ENCODE measurements around the gene ZNF688.
"Not testable (repeated sequence)": the region's sequence is repeated elsewhere in the genome, so short reads cannot be mapped to it uniquely, and the experiment has no call there.

Gene ZNF688

DNA sequence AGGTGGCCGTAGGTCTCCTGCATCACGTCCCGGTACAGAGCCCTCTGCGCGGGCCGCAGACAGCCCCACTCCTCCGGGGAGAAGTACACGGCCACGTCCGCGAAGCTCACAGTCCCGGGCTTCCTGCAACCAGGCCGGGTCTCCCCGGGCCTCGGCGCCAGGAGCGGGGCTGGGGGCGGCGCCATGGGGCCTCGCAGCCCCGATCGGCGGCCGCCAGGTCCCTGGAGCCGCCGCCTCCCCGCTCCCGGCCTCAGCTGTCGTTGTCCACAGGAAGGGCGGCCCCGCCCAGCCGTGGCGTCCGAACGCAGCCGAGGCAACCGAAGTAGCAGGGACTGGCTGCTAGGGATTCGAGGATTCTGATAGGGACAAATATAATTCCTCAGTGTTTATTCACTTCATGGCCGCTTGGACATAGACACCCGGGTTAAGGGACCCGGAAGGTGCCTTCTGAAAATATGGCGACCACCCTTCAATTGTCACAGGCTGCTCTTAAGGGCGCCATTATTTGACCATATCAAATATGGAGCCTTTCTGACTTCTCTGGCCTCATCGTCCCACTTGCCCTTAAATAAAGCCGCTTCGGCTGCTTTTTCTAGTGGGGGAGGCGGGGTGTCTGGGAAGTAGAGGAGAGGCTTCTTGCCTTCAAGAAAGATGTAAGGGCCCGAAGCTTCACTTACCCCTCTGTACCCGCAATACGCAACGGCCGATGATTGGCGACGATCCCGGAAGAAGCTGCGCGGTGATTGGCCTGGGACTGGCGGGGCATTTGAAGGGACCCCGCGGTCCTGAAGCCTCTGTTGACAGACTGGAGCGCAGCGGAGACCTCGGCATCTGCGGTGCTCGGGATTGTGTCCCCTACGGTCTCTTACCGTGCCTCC, at the start of gene ZNF688:
Gene ZNF688, minus strand, starts transcription at position 270 of the 878 bp plus-strand sequence. Its CDS starts 85 bp downstream, at position 185.
- DNase-seq (ENCODE audit: low spot score), result peak; percentile 95

DNA sequence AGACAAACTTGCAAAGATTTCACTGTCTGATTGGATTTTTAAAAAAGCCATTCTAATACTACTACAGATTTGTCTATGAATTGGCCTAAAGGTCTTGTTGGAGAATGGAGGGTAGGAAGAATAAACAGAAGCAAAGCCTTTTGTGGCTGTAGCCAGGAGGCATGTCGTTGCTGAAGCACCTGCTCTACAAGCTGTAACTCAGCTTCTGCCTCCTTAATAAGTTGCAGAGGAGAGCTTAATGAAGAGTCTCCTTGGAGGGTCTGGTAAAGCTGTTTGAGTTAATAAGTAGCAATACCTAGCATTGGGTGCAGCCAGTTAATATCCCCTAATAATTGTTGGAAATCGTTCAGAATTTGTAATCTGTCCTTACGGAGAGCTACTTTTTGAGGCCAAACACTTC, 48.7 kb upstream of the ZNF688 start:
- DNase-seq (ENCODE audit: low spot score), result no peak

DNA sequence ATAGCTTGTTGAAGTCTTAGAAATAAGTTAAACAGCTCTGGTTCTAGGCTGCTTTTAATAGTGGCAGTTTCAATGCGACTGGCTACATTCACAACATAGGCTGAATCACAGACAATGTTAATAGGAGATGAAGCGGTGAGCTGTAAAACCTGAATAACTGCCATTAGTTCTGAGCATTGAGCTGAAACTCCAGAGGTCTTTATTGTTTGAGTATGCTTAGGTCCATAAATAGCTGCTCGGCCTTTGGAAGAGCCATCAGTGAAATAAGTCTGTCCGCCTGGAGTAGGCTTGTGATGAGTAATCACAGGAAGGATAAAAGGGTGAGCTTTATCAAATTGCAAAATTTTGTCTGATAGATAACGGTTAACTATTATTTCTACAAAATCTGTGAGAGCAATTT, 48.1 kb upstream of the ZNF688 start:
- no peak for DNase-seq (ENCODE audit: low spot score)

DNA sequence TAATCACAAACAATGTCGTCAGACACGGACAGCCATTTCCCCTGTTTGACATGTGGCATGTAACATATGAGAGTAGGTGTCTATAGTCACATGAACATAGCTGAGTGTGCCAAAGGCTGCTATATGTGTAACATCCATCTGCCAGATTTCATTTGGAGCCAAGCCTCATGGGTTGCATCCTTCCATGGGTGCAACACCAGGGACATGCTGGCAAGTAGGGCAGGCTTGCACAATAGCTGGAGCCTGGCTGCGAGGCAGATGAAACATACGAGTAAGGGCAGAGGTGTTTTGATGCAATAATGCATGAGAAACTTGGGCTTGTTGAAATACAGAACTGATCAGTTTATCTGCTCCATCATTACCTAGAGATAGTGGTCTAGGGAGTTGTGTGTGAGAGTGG, 47.7 kb upstream of the ZNF688 start:
- DNase-seq (ENCODE audit: low spot score), result no peak

DNA sequence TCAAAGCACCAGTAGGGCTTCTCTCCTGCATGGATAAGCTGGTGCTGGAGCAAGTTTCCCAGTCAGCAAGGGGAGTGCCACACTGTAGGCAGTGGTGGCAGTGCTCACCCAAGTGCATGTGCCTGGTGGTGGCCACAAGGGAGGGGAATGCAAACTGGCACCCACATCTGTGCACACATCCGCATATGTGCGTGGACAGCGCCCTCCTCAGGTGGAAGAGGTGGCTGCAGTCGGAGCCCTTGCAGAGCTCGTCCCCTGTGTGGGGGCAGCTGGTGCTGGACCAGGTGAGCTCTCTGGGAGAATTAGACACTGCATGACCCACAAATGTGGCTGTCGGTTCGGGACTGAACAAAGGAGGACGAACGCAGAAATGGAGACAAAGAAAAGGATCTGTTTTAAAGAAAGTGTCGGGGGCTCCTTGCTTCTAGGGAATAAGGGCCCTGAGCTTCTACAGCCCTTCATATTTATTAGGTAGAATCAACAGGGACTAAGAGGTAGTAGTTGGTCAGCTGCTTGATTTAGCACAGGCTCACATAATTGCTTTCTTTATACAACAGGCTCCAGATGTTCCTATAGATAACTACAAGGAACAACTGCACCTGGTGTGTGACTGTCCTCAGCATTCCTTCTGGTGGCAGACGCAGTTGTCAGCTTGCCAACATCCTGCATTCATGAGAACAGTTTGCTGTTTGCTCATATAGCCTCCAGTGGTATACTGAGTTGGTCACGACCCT, 44.0 kb upstream of the ZNF688 start:
- DNase-seq (ENCODE audit: low spot score), result peak; percentile 80

DNA sequence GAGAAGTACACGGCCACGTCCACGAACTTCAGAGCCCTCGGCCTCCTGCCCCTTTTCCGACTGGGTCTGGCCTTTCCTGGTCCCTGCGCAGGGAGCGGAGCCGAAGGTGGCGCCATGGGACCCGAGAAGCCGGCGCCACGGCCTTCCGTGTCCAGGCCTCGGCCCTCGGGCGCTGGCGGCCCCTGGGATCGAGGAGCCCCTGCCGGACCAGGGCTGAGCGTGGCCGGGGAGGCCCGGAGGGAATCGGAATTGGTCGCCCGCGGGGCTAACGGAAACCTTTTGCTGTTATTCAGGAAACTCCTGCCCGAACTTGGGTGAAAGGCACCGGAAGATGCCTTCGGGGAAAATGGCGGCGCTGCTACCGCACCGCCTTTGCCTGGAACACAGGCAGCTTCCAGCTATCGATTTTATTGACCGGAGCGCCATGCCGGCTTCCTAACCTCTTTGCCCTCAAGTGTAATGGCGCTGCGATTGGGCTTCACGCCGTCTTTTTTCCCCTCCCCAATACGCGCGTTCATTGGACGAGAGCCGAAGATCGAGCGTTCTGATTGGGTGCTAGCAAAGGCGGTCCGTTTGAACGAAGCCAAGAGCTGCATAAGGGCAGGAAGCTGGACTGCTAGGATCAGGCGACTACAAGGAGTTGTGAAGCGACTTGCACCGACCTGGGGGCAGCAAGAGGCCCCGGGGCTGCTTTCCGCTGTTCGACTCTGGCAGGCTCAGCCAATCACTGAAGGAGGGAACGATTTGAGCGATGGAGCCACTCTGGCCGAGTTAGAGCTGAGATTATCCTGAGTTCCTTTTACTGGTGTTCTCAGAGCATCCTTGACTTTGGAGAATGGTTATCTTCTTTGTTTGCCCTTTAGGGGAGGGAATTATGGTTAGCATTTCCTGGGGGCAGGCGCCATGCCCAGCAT, 38.7 kb upstream of the ZNF688 start, which contains the start of gene ZNF689:
Gene ZNF689, minus strand, starts transcription at position 464 of the 914 bp plus-strand sequence. Its CDS starts 348 bp downstream, at position 116.
- DNase-seq (ENCODE audit: low spot score), result peak; percentile 98

DNA sequence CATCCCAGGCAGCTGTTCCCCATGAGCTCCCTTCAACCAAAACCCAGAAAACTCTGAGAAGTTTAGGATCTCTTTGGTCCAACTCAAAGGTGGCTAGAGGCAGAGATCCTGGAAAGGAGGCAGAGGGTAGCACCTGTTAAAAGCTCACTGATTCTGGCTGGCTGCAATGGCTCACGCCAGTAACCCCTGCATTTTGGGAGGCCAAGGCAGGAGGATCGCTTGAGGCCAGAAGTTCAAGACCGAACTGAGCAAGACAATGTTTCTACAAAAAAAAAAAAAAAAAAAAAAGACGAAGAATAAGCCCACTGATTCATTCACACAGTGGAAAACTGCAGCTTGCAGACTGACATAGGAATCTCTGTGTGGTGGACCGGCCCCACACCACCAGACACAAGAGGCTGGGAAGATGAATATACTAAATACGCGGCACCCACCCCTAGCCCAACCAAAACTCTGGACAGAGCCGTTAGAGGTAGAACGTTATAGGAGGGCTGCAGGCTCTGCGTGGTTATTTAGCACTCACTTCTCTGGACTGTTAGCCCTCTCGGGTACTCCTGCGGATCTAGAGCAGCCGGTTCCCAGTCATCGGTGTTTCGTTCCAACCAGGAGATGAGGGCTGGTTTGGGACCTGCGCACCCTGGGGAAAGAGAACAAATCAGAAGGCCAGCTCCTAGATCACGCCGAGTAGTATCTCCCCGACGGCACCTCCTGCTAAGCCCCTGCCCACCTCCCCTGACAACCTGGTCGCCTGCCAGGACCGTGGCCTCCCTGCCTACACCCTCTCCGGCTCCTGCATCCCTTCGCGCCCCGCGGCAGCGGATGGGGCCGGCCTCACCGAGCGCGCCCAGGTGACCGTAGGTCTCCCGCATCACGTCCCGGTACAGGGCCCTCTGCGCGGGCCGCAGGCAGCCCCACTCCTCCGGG, 37.8 kb upstream of the ZNF688 start:
- DNase-seq (ENCODE audit: low spot score), result no peak

DNA sequence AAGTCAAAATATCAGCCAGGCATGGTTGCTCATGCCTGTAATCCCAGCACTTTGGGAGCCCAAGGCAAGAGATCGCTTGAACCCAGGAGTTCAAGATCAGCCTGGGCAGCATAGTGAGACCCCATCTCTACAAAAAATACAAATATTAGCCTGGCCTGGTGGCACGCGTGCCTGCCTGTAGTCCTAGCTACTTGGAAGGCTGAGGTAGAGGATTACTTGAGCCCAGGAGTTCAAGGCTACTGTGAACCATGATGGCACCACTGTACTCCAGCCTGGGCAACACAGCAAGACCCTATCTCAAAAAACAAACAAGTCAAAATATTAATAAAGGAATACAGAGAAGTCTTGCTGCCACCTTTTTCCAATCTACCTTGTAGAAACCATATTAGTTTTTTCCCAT, 34.5 kb upstream of the ZNF688 start:
- DNase-seq (ENCODE audit: low spot score), result no peak

DNA sequence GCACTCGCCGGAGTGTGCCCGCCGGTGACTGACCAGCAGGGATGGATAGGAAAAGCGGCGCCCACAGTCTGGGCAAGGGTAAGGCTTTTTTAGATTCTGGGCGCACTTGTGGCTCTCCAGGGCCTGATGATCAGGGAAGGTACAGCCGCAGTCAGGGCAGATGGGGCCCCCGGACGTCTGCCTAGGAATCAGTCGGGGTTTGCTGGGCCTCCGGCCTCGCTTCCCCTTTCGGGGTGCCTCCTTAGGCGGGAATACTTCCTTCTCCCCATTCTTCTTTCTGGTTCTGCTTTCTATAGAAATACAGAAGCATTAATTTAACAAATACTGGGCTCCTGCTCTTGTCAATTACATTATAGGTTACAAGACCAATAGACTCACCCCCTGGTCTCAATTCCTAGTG, 33.6 kb upstream of the ZNF688 start:
- DNase-seq (ENCODE audit: low spot score), result no peak

DNA sequence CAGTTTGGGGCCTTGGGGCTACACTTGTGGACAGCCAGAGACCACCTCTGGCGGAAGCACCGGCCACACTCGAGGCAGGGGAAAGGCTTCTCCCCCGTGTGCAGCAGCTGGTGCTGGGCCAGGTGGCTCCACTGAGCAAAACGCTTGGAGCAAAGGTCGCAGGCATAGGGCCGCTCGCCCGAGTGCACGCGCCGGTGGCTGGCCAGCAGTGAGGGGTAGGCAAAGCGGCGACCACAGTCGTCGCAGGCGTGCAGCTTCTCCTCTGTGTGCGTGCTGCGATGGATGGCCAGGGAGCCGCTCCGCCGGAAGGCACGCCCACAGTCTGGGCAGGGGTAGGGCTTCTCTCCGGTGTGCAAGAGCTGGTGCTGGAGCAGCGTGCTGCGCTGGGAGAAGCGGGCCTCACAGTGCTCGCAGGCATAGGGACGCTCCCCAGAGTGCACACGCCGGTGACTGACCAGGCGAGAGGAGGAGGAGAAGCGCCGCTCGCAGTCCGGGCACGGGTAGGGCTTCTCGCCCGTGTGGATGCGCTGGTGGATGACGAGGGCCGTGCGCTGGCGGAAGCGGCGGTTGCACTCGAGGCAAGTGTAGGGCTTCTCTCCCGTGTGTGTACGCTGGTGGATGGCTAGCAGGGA, 32.9 kb upstream of the ZNF688 start:
- no peak for DNase-seq (ENCODE audit: low spot score)

DNA sequence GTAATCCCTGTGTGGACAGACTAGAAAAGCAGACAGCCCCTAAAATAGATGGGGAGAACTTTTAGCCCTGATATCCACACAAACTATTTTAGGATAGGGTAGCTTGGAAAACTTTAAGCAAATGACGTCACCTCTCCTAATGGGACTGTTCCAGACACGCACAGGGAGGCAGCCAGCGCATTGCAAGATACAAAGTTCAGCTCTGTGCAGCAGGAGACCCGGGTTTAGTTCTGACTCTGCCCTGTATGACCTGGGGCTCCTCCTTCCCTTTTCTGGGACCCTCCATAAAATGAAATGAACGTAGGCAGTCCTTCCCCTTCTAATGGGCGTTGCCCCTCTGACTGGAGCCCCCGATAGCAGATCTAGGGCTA, 32.4 kb upstream of the ZNF688 start:
- DNase-seq (ENCODE audit: low spot score), result no peak

DNA sequence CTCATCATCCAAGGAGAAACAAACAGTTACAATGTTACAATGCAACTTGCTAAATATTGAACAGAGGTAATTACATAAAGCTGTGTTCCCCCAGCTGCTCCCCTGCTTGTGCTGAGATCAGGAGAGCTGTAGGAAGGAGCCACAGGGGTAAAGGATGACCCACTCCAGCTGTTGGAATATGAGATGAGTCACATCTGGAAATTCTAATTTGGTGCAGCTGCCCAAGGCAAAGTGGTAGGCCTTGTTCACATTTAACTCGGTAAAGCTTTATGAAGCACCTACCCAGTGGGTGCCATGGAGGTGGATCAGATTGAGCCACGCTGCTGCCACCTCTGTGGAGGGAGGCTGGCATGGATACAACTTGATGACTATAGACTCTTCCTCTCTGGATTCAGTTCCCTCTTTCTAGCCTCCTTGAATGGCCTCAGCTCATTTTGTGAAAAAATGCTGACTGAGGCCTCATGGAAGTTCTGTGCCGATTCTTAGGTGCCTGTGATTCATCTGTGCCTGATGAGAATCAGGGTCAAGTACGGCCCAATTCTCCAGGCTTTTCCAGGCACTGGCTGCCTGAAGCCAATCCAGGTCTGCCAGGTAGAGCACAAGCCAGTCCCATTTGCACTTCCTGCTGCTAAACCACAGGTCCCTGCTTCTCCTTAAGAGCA, 31.2 kb upstream of the ZNF688 start:
- no peak for DNase-seq (ENCODE audit: low spot score)

DNA sequence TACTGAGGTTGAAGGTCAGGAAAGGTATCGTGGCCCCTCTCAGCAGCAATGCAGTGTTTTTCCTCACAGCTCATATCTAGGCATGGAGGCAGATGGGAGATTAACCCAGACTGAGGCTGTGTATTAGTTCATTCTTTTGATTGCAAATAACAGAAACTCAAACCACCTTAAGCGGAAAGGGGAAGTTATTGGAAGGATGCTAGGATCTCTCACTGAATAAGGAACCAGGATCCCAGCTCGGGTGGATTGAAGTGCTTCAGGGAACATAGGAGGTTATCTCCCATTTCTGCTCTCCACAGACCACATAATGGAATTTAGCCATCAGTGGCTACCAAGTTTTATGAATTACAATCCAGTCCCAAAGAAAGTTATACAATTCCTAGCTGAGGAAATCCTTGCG, 30.5 kb upstream of the ZNF688 start:
- DNase-seq (ENCODE audit: low spot score), result no peak

DNA sequence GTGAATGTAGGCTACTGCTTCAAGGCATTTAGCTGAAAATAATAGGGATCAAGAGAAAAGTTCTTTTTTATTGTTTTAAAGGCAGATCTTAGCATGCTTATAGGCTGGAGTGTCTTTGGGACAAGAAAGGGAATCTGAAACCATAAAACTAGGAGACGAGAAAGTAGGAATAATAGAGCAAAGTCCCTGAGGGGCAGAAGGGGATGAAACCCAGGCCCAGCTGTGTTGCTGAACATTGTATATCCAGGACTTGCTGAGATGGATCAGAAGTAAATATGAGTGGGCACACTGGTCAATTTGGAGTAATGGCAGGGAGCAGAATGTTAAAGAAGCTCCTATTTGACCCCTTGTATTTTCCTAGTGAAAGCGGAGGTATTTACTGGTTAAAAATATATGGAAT, 29.4 kb upstream of the ZNF688 start:
- DNase-seq (ENCODE audit: low spot score), result no peak

DNA sequence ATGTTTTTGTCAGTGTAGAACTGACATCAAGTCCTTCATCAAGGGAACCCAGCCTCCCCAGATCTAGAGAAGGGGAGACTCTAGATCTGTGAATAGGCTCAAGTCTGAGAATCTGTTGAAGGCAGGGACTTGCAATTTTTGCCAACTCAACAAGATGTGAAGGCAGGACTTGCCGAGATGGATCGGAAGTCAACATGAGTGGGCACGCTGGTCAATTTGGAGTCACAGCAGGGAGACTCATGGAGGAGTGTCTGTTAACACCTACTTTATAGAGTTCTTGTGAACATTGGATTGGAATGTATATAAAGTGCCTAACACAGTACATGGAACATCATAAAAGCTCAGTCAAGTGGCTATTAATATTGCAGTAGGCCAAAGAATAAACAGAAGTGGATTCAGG, 28.7 kb upstream of the ZNF688 start:
- no peak for DNase-seq (ENCODE audit: low spot score)

DNA sequence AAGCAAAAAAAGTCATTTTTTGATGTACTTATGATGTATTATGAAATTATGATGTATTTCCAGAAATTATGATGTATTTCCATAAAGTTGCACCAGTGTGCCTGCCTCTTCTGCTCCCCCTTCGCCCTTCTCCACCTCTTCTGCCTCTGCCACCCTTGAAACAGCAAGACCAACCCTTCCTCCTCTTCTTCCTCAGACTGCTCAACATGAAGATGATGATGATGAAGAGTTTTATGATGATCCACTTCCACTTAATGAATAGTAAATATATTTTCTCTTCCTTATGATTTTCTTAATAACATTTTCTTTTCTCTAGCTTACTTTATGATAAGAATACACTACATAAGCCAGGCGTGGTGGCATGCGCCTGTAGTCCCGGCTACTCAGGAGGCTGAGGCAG, 21.4 kb upstream of the ZNF688 start:
- no peak for DNase-seq (ENCODE audit: low spot score)

DNA sequence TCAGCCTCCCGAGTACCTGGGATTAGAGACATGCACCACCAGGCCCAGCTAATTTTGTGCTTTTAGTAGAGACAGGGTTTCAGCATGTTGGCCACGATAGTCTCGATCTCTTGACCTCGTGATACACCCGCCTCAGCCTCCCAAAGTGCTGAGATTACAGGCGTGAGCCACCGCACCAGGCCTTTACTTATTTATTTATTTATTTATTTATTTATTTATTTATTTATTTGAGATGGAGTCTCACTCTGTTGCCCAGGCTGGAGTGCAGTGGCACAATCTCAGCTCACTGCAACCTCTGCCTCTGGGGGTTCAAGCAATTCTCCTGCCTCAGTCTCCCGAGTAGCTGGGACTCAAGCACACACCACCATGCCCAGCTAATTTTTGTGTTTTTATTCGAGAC, 19.4 kb upstream of the ZNF688 start:
- not testable (repeated sequence) for DNase-seq (ENCODE audit: low spot score)

DNA sequence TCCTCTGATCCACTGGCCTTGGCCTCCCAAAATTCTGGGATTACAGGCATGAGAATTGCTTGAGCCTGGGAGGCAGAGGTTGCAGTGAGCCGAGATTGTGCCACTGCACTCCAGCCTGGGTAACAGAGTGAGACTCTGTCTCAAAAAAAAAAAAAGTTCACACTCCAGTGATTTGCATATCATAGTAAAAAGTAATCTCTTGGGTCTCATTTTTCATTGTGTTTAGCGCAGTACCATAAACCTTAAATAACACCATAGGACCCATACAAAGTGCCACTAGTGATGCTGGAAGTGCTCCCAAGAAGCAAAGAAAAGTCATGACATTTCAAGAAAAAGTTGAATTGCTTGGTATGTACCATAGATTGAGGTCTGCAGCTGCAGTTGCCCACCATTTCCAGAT, 18.1 kb upstream of the ZNF688 start:
- not testable (repeated sequence) for DNase-seq (ENCODE audit: low spot score)

DNA sequence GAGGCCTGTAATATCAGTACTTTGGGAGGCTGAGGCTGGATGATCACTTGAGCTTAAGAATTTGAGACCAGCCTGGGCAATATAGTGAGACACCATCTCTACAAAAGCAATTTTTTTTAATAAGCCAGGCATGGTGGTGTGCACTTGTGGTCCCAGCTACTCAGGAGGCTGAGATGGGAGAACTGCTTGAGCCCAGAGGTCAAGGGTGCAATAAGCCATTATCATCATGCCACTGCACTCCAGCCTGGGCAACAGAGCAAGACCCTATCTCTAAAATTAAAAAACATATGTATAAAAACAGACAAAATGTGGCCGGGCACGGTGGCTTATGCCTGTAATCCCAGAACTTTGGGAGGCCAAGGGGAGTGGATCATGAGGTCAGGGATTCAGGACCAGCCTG, 17.1 kb upstream of the ZNF688 start:
- no peak for DNase-seq (ENCODE audit: low spot score)
